GM18951 (cell line): ENCODE data around the gene ARHGAP30.

Experiments used
- POLR2A ChIP-seq: IDR thresholded peaks from 4 replicates; pipeline ENCODE4 v1.6.1; 2011; ENCODE audit warnings: mild to moderate bottlenecking; ENCODE audit not compliant: insufficient read length, insufficient read depth; ENCODE audit errors: extremely low read depth
- in situ Hi-C: fragments of 300-500 bp; cut with MboI; formaldehyde crosslinking; loops from one replicate; pipeline ENCODE4 v1.12.0; 2022; ENCODE audit warnings: low sequenced_read_pairs, mixed read lengths, inconsistent platforms; ENCODE audit not compliant: unreplicated experiment

ARHGAP30 gene

GRCh38 chr1:161048949-161049722 lies 20.6 kb downstream of the ARHGAP30 start:
- in situ Hi-C loops: no loop called here
- TF ChIP-seq POLR2A: peak; percentile 19

- in situ Hi-C loops: no loop called here
Measured at GRCh38 chr1:161047436-161048420, 22.0 kb downstream of the ARHGAP30 start.

DNA sequence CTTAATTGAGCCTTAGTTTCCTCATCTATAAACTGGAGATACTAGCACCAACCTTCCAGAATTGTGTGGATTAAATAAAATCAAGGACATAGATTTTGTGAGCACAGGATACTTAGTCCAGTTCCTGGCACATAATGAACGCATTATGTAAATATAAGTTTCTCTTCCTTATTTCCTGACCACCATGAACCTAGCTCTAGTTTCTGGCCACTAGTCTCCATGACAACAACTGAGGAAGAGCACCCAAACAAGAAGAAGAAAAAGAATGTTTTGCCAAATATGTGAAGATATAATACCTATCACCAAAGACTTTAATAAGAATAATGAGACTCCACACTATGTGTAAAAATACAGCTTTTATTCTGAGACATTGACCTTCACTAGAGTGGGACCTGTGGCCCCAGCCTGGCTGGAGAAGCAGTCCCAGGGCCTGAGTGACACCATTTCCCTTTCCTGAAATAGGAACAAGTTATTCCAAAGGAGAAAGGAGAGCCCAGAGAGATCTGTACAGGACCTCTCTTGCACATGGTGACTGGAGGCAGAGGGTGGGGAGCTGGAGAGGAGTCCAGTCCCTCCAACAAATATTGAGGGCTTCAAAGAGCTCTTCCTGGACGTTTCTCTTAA lies 23.0 kb downstream of the ARHGAP30 start:
- in situ Hi-C loops: no loop called here
- no peak for TF ChIP-seq POLR2A

More at GRCh38 chr1:161047436-161048420, 22.0 kb downstream of the ARHGAP30 start:
- peak; percentile 23 for TF ChIP-seq POLR2A

- TF ChIP-seq POLR2A: peak; percentile 86
- in situ Hi-C loops: no loop called here
Measured at GRCh38 chr1:161045736-161046604, 23.7 kb downstream of the ARHGAP30 start, which contains the start of gene USF1. TSS of gene USF1 (minus strand) at chr1:161045977. CDS start at chr1:161043275, 2,702 bp downstream.

DNA sequence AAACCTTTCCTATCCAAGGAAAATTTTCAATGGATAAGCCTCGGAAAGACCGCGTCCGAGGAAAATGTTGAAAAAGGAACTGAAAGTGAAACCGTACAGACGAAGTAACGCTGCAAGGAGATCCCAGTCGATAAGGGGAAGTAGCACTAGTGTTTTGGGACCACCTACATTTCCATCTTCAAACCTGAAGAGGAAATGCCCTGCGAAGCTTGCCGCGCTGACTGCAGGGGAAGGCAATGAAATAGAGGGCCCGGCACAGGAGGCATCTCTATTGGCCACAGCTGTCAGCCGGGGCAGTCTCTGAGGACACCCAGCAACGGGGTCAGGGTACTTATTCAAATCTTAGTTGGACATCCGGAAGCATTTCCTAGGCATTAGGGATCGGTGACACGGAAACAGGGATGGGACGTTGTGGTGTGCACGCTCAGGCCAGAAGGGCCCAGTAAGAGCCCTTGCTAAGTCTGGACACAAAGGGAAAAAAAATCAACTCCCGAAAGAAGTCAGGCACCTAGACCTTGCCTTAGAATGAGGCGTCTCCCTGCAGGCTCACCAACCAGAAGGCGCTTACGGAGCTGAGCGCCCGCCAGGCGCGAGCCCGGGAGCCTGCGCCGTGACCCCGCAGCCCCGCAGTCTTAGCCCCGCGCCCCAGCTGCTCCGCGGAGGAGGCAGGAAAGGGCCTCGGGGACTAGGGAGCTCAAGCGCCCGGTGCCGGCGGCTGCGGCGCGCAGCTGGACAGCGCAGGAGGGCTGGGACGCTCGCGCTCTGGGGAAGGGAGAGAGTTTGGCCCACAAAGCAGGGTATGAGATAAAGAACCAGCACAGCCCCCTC lies 24.6 kb downstream of the ARHGAP30 start:
- in situ Hi-C loops: no loop called here
- peak; percentile 64 for TF ChIP-seq POLR2A

DNA sequence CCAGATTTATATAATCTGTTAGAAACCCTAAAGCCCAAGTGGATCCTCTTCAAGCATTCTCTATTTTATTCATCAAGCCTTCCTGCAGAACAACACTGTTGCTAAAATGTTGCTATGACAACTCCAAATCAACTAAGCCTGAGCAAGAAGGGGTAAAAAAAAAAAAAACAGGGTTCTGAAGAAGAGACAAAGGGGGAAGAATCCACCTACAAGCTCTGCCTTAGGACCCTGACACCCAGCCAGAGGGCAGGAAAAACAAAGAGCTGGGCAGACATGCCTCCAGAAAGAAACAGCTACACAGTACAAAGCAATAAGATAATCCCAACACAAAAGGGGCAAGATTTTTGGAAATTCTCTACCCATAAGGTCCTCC lies 25.2 kb downstream of the ARHGAP30 start:
- in situ Hi-C loops: no loop called here

DNA sequence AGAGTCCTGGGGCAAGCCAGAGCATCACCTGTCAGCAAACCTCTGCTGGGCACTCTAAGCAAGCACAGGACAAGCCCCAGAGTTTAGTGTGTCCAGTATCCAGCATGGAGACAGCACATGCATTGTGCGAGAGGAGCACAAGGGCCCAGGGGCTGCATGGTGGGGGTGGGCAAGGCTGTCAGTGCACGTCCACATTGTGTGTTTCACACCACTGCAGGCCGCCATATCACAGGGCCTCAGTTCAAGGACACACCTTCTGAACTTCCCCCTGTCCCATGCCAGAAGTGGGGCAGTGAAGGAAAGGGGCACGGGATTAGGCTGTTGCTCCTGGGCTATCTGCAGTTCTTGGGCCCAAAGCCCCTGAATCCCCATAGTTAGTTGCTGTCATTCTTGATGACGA lies 30.1 kb downstream of the ARHGAP30 start:
- in situ Hi-C loops: no loop called here
- TF ChIP-seq POLR2A: no peak

More for the DNA sequence above, 25.2 kb downstream of the ARHGAP30 start:
- no peak for TF ChIP-seq POLR2A

DNA sequence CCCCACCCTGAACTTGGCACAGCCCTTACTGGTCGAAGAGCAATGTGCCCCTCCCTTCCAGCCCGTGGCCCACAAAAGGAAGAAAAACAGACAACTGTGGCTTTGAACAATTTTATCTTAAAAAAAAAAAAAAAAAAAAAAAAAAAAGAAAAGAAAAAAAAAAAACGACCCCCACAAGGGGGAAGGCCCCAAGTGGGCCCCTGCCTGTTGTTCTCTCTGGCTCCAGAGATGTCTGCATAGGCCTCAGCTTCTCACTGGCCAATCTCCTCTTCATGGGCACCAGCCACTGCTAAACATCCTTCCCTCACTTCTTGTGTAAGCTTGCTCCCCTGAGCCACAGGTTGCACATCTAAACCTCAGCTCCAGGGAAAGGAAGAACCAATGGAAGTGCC lies 30.5 kb downstream of the ARHGAP30 start:
- in situ Hi-C loops: no loop called here

GRCh38 chr1:161038523-161039153 lies 31.1 kb downstream of the ARHGAP30 start, which contains the start of gene TSTD1:
TSS of gene TSTD1 (minus strand) at chr1:161038964. CDS start at chr1:161038889, 75 bp downstream.
- peak; percentile 75 for TF ChIP-seq POLR2A
- in situ Hi-C loops: no loop called here

More for the DNA sequence above, 30.5 kb downstream of the ARHGAP30 start:
- no peak for TF ChIP-seq POLR2A

DNA sequence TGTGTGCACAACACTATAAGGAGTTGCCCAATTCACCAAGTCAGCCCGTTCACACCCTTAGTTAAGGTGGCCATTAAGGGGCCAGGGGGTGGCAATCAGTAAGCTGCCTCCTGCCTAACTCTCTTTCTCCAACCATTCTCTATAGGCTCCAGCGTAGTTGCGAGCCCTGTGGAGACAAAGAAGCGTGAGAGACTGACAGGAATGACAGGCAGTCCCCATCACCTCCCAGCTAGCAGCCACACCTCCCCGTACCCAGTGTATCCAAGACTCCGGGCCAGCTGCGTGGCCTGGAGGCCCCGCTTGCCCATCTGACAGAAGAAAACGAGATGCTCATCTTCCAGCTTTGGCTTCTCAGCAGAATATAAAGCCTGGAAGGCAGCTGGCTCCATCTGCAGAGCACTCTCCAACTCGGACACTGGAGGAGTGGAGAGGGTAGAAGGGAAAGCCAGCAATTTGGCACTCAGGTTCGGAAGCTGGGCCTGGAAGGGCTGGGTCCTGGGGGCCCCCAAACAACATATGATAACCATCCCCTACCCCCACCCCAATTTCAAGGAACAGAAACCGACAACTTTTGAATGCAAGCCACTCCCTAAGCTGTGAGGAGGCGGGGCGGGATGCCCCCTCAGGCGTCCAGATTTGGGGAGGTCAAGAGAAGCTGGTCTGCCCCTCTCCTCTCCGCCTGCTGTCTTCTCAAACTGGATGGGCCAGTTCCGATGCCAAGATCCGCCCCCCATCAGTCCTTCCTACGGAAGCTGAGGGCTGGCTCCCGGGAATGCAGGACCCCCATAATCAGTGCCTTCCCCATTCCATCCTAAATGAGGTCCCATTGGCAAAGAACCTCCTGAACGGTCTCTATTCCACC lies 31.8 kb downstream of the ARHGAP30 start:
- no peak for TF ChIP-seq POLR2A
- in situ Hi-C loops: no loop called here

- in situ Hi-C loops: no loop called here
- no peak for TF ChIP-seq POLR2A
Measured at GRCh38 chr1:161033751-161034150, 35.9 kb downstream of the ARHGAP30 start.
